ENCODE results near the gene RBM23.

DNA sequence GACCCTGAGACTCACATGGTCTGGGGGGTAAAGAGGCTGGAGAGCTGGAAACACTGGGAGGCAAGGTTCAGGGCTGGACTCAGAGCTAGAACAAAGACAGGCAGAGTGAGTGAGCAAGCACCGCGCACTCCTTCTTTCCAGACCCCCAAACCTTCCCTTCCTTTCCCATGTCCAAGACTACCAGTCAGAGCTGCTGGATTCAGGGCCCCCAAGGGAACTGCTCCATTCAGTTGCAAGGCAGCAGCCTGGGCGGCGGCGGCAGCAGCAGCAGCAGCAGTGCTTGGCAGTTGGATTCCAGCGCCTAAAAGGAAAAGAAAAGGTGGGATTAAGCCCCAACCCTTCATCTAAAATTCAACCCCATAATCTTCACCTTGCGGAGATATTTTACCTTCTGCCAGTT is 17.1 kb downstream of the RBM23 start:
- no peak for TF ChIP-seq EZH2 (IDR thresholded peaks at IDR 0.05; ENCODE audit: low read depth)
- TF ChIP-seq, protein P1, sequence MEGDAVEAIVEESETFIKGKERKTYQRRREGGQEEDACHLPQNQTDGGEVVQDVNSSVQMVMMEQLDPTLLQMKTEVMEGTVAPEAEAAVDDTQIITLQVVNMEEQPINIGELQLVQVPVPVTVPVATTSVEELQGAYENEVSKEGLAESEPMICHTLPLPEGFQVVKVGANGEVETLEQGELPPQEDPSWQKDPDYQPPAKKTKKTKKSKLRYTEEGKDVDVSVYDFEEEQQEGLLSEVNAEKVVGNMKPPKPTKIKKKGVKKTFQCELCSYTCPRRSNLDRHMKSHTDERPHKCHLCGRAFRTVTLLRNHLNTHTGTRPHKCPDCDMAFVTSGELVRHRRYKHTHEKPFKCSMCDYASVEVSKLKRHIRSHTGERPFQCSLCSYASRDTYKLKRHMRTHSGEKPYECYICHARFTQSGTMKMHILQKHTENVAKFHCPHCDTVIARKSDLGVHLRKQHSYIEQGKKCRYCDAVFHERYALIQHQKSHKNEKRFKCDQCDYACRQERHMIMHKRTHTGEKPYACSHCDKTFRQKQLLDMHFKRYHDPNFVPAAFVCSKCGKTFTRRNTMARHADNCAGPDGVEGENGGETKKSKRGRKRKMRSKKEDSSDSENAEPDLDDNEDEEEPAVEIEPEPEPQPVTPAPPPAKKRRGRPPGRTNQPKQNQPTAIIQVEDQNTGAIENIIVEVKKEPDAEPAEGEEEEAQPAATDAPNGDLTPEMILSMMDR (conservative IDR thresholded peaks at IDR 0.05) = no peak

Data from PC-9 (cell line).